ENCODE measurements around the gene MOG. TPM values are rescaled to one million over a fixed set of nuclear protein-coding genes. Genes with fewer than 3 reads are reported as not detected.

MOG gene
- total and polyA plus RNA-seq, 4 donors, result not detected

DNA sequence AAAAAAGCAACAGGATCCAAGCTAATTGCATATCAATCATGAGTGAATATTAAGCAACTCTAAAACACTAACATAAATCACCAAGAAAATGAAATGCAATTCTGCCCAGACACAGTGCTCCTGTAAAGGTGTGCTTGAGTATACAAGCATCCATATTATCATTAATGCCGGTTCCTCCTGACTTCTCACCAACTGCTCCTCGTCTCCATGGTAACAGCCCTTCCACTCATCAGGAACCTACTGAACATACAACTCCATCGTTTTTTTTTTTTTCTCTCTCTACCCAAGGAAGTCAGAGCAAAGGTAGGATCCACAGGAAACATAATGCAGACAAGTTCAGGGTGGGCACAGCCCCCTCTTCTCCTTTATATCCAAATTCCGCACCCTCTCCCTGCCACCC, 36.3 kb upstream of the MOG start:
- 62% methylated on average over 4 of the region's 4 CpGs for WGBS
- no peak for TF ChIP-seq JUND (IDR thresholded peaks at IDR 0.05)
- TF ChIP-seq YY1 (IDR thresholded peaks at IDR 0.05), result no peak
- TF ChIP-seq, protein P1, sequence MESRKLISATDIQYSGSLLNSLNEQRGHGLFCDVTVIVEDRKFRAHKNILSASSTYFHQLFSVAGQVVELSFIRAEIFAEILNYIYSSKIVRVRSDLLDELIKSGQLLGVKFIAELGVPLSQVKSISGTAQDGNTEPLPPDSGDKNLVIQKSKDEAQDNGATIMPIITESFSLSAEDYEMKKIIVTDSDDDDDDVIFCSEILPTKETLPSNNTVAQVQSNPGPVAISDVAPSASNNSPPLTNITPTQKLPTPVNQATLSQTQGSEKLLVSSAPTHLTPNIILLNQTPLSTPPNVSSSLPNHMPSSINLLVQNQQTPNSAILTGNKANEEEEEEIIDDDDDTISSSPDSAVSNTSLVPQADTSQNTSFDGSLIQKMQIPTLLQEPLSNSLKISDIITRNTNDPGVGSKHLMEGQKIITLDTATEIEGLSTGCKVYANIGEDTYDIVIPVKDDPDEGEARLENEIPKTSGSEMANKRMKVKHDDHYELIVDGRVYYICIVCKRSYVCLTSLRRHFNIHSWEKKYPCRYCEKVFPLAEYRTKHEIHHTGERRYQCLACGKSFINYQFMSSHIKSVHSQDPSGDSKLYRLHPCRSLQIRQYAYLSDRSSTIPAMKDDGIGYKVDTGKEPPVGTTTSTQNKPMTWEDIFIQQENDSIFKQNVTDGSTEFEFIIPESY (IDR thresholded peaks at IDR 0.05), result no peak
- TF ChIP-seq ATF3 (IDR thresholded peaks at IDR 0.05), result no peak
- no peak for TF ChIP-seq HNF4A (conservative IDR thresholded peaks at IDR 0.05)
- no peak for TF ChIP-seq CTCF (IDR thresholded peaks at IDR 0.05; ENCODE audit: low read depth, low read length, missing input control)
- TF ChIP-seq HNF4G (IDR thresholded peaks at IDR 0.05), result no peak
- TF ChIP-seq RXRA (IDR thresholded peaks at IDR 0.05), result no peak
- no peak for TF ChIP-seq SP1 (IDR thresholded peaks at IDR 0.05)
- no peak for TF ChIP-seq GABPA (IDR thresholded peaks at IDR 0.05 in 1 of 2, conservative IDR thresholded peaks at IDR 0.05 in 1 of 2)
- TF ChIP-seq RAD21 (IDR thresholded peaks at IDR 0.05), result no peak
- no peak for TF ChIP-seq FOXA1 (IDR thresholded peaks at IDR 0.05)
- no peak for TF ChIP-seq TAF1 (conservative IDR thresholded peaks at IDR 0.05)
- TF ChIP-seq, protein P2, sequence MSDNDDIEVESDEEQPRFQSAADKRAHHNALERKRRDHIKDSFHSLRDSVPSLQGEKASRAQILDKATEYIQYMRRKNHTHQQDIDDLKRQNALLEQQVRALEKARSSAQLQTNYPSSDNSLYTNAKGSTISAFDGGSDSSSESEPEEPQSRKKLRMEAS (IDR thresholded peaks at IDR 0.05), result no peak
- TF ChIP-seq, protein P3, sequence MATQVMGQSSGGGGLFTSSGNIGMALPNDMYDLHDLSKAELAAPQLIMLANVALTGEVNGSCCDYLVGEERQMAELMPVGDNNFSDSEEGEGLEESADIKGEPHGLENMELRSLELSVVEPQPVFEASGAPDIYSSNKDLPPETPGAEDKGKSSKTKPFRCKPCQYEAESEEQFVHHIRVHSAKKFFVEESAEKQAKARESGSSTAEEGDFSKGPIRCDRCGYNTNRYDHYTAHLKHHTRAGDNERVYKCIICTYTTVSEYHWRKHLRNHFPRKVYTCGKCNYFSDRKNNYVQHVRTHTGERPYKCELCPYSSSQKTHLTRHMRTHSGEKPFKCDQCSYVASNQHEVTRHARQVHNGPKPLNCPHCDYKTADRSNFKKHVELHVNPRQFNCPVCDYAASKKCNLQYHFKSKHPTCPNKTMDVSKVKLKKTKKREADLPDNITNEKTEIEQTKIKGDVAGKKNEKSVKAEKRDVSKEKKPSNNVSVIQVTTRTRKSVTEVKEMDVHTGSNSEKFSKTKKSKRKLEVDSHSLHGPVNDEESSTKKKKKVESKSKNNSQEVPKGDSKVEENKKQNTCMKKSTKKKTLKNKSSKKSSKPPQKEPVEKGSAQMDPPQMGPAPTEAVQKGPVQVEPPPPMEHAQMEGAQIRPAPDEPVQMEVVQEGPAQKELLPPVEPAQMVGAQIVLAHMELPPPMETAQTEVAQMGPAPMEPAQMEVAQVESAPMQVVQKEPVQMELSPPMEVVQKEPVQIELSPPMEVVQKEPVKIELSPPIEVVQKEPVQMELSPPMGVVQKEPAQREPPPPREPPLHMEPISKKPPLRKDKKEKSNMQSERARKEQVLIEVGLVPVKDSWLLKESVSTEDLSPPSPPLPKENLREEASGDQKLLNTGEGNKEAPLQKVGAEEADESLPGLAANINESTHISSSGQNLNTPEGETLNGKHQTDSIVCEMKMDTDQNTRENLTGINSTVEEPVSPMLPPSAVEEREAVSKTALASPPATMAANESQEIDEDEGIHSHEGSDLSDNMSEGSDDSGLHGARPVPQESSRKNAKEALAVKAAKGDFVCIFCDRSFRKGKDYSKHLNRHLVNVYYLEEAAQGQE (IDR thresholded peaks at IDR 0.05), result no peak
- H3K4me1 ChIP-seq (ENCODE audit: control insufficient read depth in 4 of 4, insufficient read depth in 4 of 4, low read length in 3 of 4), result no peaks in the 10 kb centered on the region
- no peak for DNase-seq (ENCODE audit: low spot score)
- no peak overlapping the region for H3K4me3 ChIP-seq (ENCODE audit: low read depth in 1 of 3, low read length in 3 of 3)
- H3K9ac ChIP-seq (ENCODE audit: low read depth in 1 of 2, low read length in 2 of 2), result no peak overlapping the region
- H3K9me3 ChIP-seq (ENCODE audit: control insufficient read depth in 4 of 4, low read length in 3 of 4), result no peaks in the 10 kb centered on the region
- no peaks in the 10 kb centered on the region for H3K27me3 ChIP-seq (ENCODE audit: control insufficient read depth in 4 of 4, insufficient read depth in 4 of 4, low read length in 3 of 4)
- no peak overlapping the region for H3K27ac ChIP-seq (ENCODE audit: low read depth in 1 of 2, low read length in 2 of 2)
- no peaks in the 10 kb centered on the region for H3K36me3 ChIP-seq (ENCODE audit: control insufficient read depth in 4 of 4, insufficient read depth in 3 of 4, low read depth in 1 of 4, low read length in 3 of 4)

- peaks cover 2 to 10% (median 7%) of the 10 kb centered on the region in 4 donors for H3K4me1 ChIP-seq (ENCODE audit: control insufficient read depth in 4 of 4, insufficient read depth in 4 of 4, low read length in 3 of 4)
- WGBS, result 44% methylated on average over 3 of the region's 3 CpGs
- TF ChIP-seq TAF1 (conservative IDR thresholded peaks at IDR 0.05) (no peak), RXRA (IDR thresholded peaks at IDR 0.05) (no peak), CTCF (IDR thresholded peaks at IDR 0.05; ENCODE audit: low read depth, low read length, missing input control) (no peak), FOXA1 (IDR thresholded peaks at IDR 0.05) (no peak), HNF4A (conservative IDR thresholded peaks at IDR 0.05) (no peak), ATF3 (IDR thresholded peaks at IDR 0.05) (no peak), EGR1 (IDR thresholded peaks at IDR 0.05; ENCODE audit: low read depth in 2 of 2) (no peak), RAD21 (IDR thresholded peaks at IDR 0.05) (no peak), SP1 (IDR thresholded peaks at IDR 0.05) (no peak), YY1 (IDR thresholded peaks at IDR 0.05) (no peak), HNF4G (IDR thresholded peaks at IDR 0.05) (no peak), GABPA (IDR thresholded peaks at IDR 0.05 in 1 of 2, conservative IDR thresholded peaks at IDR 0.05 in 1 of 2) (no peak), FOXA2 (IDR thresholded peaks at IDR 0.05) (no peak)
- TF ChIP-seq, protein P1 (IDR thresholded peaks at IDR 0.05), result no peak
Measured at GRCh38 chr6:29624520-29624961, 32.4 kb upstream of the MOG start.

More at GRCh38 chr6:29624520-29624961, 32.4 kb upstream of the MOG start:
- no peak for DNase-seq (ENCODE audit: low spot score)
- Histone ChIP-seq H3K27me3 (ENCODE audit: control insufficient read depth in 4 of 4, insufficient read depth in 4 of 4, low read length in 3 of 4) (peaks cover 0 to 9% (median 0%) of the 10 kb centered on the region in 4 donors), H3K27ac (ENCODE audit: low read depth in 1 of 2, low read length in 2 of 2) (no peak overlapping the region), H3K36me3 (ENCODE audit: control insufficient read depth in 4 of 4, insufficient read depth in 3 of 4, low read depth in 1 of 4, low read length in 3 of 4) (no peaks in the 10 kb centered on the region), H3K9ac (ENCODE audit: low read depth in 1 of 2, low read length in 2 of 2) (no peak overlapping the region), H3K4me3 (ENCODE audit: low read depth in 1 of 3, low read length in 3 of 3) (no peak overlapping the region), H3K9me3 (ENCODE audit: control insufficient read depth in 4 of 4, low read length in 3 of 4) (no peaks in the 10 kb centered on the region)

Measured in liver (tissue), 9 donors.